Activated CD4-positive, alpha-beta memory T cell treated with anti-CD3 and anti-CD28 coated beads, Interleukin-2, amount 10 ng/mL, durations not matched to agents 7 days and 5 days (primary cell): ENCODE results near the gene WFDC1. TPM values are rescaled to one million over a fixed set of nuclear protein-coding genes. Genes with fewer than 3 reads are reported as not detected.

Experiments
- CTCF ChIA-PET: fragments of 350-600 bp; sonication (Branson Sonifier 250); formaldehyde crosslinking; loops from one replicate; lab custom pipeline; 2021; ENCODE audit warnings: antibody characterized with exemption, inconsistent platforms; lab: Charles Lee
- POLR2A ChIA-PET: fragments of 350-600 bp; sonication (Branson Sonifier 250); formaldehyde crosslinking; loops from one replicate; lab custom pipeline; 2021; ENCODE audit warnings: antibody characterized with exemption; lab: Charles Lee
- DNase-seq: peaks from one replicate; pipeline ENCODE4 v3.0.0-alpha.2; 2020
- H3K27ac Mint-ChIP-seq: one replicate; pipeline ENCODE4 v1.8.0; 2021; ENCODE audit warnings: mild to moderate bottlenecking, mixed read lengths
- H3K27me3 Mint-ChIP-seq: one replicate; pipeline ENCODE4 v1.8.0; 2021; ENCODE audit warnings: mixed read lengths
- H3K36me3 Mint-ChIP-seq: one replicate; pipeline ENCODE4 v1.8.0; 2021; ENCODE audit warnings: low read depth, mixed read lengths
- H3K4me1 Mint-ChIP-seq: one replicate; pipeline ENCODE4 v1.8.0; 2021; ENCODE audit warnings: mixed read lengths
- H3K4me3 Mint-ChIP-seq: one replicate; pipeline ENCODE4 v1.8.0; 2021; ENCODE audit warnings: mild to moderate bottlenecking, mixed read lengths
- H3K9me3 Mint-ChIP-seq: one replicate; pipeline ENCODE4 v1.8.0; 2021; ENCODE audit warnings: mixed read lengths
- total RNA-seq, 2 experiments: library from RNA; stranded (reverse); gene quantifications; one replicate each; pipeline ENCODE4 v1.2.3, GENCODE V29; 2021

The WFDC1 gene
- total RNA-seq, 2 experiments from 2014 or later, result not detected

DNA sequence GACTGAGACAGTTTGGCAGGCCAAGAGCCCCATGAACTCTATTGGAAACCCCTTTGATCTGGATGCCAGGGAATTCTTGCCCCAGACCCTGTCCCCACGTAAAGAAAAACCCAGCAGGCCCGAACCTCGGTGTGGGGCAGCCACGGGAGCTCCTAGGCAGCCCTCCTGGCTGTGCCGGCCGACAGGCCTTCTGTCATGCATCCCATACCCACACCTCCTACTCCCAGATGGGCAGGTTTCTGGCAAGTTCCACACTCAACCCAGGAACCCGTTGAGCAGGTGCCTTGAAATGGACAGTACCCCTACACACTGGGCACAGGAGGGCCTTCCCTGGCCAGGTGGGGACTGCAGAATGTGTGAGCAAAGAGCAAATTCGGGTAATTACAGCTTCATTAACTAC is 50.1 kb downstream of the WFDC1 start:
- POLR2A ChIA-PET, result no interaction called here
- no peaks in the 10 kb centered on the region for H3K36me3 Mint-ChIP-seq
- CTCF ChIA-PET, result no interaction called here

DNA sequence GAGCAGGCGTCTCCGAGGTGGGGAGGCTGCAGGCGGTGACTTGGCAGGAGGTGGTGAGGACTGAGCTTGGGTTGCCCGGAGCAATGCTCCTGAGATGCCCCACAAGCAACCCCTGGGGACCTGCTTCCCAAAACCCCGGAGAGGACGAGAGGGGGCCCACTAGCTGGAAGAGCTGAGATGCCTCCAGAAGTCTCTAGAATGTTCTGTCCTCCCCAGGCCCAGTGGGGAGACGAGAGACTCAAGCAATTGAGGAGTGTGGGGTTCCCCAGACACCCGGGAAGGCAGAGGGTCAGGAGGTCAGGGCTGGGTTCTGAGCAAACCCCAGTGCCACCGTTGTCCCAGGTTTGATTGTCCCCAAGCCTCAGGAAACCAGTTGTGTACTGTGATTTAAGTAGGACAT is 52.5 kb downstream of the WFDC1 start:
- Mint-ChIP-seq H3K27me3 (peaks cover 6% of the 10 kb centered on the region), H3K9me3 (no peaks in the 10 kb centered on the region), H3K4me3 (no peak overlapping the region), H3K27ac (no peak overlapping the region), H3K36me3 (no peaks in the 10 kb centered on the region), H3K4me1 (no peaks in the 10 kb centered on the region)
- CTCF ChIA-PET, result no interaction called here
- no peak for DNase-seq
- POLR2A ChIA-PET, result no interaction called here

More for the DNA sequence above, 50.1 kb downstream of the WFDC1 start:
- no peak overlapping the region for H3K27ac Mint-ChIP-seq
- H3K9me3 Mint-ChIP-seq, result no peaks in the 10 kb centered on the region
- H3K27me3 Mint-ChIP-seq, result peaks cover 6% of the 10 kb centered on the region
- H3K4me3 Mint-ChIP-seq, result no peak overlapping the region
- no peak for DNase-seq
- H3K4me1 Mint-ChIP-seq, result no peaks in the 10 kb centered on the region

DNA sequence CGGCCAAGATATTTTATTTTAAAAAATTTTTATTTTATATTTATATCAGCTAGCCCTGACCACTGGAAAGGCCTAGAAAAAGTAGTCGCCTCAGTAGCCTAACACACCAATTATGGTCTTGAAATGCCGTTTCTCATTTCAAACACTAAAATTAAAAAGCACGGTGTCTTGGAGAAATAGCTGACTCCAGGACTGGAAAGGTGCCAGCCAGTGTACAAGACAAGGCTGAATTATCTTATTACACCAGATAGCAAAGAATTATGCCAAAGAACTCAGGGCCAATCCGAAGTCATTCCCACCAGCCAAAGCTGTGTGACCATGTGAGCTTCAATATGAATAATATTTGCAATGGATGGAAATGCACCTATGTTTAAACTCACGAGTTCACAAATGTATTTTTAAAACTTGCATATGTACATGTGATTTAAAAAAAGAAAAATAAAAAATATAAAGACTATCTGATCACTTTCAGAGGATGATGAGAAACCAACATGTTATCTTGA is 53.8 kb downstream of the WFDC1 start:
- CTCF ChIA-PET, result no interaction called here
- Mint-ChIP-seq H3K36me3 (no peaks in the 10 kb centered on the region), H3K27me3 (peaks cover 6% of the 10 kb centered on the region), H3K4me3 (no peak overlapping the region), H3K9me3 (no peaks in the 10 kb centered on the region), H3K27ac (no peak overlapping the region), H3K4me1 (no peaks in the 10 kb centered on the region)
- DNase-seq, result no peak
- POLR2A ChIA-PET, result no interaction called here

DNA sequence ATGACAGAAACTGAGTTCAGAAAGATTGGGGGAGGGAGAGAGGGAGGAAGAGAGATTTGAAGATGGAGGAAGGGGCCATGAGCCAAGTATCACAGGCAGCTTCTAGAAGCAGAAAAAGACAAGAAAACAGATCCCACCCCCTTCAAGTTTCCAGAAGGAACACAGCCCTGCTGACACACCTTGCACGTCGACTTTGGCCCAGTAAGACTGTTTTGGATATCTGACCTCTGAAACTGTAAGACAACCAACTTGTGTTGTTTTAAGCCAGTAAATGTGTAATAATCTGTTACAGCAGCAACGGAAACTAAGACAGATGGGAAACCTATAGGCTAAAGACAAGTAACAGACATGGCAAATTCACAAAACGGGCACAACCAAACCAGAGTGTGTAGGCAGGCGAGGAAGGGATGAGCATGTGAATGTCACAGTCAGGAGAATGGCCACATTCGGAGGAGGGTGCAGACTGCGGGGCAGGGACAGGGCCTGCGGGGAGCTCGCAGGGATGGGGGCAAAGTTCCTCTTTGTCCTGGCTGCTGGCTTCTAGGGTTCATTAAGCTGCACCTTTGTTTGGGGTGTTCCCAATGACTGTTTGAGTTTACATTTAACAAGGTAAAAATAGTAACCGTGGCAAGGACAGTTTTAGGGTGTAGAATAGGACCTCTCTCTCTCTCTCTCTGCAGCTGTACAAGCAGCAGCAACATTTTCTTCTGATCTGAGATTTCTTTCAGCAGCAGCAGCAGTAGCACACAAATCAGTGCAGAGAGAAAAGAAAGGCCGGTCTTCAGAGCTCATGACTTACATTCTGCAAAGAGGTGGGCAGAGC is 55.4 kb downstream of the WFDC1 start:
- Mint-ChIP-seq H3K36me3 (no peaks in the 10 kb centered on the region), H3K4me1 (no peaks in the 10 kb centered on the region), H3K27ac (no peak overlapping the region), H3K27me3 (peaks cover 6% of the 10 kb centered on the region), H3K4me3 (no peak overlapping the region), H3K9me3 (no peaks in the 10 kb centered on the region)
- no peak for DNase-seq
- CTCF ChIA-PET, result no interaction called here
- POLR2A ChIA-PET, result no interaction called here

DNA sequence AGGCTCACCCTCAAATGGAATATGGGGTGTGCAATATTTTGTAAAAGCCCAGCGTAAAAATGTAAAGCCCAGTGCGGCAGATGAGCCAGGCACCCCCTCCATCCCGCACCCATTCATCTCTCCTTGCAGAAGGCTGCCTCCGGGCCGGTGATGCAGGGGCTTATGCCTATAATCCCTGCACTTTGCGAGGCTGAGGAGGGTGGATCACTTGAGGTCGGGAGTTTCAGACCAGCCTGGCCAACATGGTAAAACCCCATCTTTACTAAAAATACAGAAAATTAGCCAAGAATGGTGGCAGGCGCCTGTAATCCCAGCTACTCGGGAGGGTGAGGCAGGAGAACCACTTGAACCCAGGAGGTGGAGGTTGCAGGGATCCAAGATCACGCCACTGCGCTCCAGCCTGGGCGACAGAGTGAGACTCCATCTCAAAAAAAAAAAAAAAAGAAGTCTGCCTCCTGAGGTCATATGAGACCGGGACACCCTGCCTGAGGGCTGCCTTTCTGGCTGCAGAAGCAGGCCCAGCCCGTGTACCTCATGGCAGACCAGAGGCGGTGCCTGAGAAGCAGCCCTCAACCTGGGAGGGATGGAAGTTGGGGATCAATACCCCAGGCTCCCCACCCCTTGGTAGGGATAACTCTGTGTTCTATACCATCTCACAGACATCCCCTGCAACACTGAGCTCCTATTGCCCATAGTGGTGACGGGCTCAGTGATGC is 56.2 kb downstream of the WFDC1 start:
- no peak for DNase-seq
- no peak overlapping the region for H3K27ac Mint-ChIP-seq
- CTCF ChIA-PET, result no interaction called here

DNA sequence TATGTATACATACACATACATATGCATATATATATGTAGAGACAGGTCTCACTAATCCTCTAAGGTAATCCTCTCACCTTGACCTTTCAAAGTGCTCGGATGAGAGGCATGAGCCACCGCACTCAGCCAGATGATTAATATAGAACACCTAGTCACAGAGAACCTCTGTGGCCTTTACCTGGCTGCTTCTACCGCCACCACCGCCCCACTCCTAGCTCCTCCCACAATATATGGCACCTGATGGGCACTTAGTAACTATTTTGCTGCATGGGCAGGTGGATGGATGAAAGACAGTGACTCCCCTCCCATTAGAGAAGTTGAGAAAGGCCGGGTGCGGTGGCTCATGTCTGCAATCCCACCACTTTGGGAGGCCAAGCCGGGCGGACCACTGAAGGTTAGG is 57.0 kb downstream of the WFDC1 start:
- H3K4me3 Mint-ChIP-seq, result no peak overlapping the region
- no peaks in the 10 kb centered on the region for H3K4me1 Mint-ChIP-seq
- no peaks in the 10 kb centered on the region for H3K9me3 Mint-ChIP-seq
- no peak for DNase-seq
- CTCF ChIA-PET, result no interaction called here
- peaks cover 5% of the 10 kb centered on the region for H3K27me3 Mint-ChIP-seq
- H3K36me3 Mint-ChIP-seq, result no peaks in the 10 kb centered on the region
- POLR2A ChIA-PET, result no interaction called here
- no peak overlapping the region for H3K27ac Mint-ChIP-seq

More for the DNA sequence above, 56.2 kb downstream of the WFDC1 start:
- no peaks in the 10 kb centered on the region for H3K4me1 Mint-ChIP-seq
- H3K36me3 Mint-ChIP-seq, result no peaks in the 10 kb centered on the region
- POLR2A ChIA-PET, result no interaction called here
- H3K27me3 Mint-ChIP-seq, result peaks cover 6% of the 10 kb centered on the region
- no peaks in the 10 kb centered on the region for H3K9me3 Mint-ChIP-seq
- H3K4me3 Mint-ChIP-seq, result no peak overlapping the region

DNA sequence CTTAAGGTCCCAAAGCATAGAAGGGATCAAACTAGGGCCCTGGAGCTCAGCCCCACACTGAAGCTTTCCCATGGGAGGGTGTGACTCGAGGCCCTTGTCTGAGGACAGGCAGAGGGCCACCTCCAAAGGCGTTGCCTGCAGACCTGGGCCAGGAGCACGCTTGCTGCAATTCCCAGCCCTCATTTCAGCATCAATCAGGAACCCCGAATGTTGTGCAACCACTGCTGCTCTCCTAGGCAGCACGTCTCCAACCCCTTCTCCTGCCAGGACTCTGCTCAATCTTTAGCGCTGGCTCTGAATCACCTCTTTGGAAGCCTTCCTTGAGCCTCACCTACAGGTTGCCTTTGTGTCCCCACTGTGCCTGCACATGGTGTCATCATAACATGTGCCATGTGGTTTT is 59.6 kb downstream of the WFDC1 start:
- DNase-seq, result no peak
- Mint-ChIP-seq H3K4me3 (no peak overlapping the region), H3K27ac (no peak overlapping the region), H3K9me3 (no peaks in the 10 kb centered on the region), H3K27me3 (peaks cover 9% of the 10 kb centered on the region), H3K4me1 (peaks cover 17% of the 10 kb centered on the region), H3K36me3 (no peaks in the 10 kb centered on the region)
- ChIA-PET CTCF (no interaction called here), POLR2A (no interaction called here)

DNA sequence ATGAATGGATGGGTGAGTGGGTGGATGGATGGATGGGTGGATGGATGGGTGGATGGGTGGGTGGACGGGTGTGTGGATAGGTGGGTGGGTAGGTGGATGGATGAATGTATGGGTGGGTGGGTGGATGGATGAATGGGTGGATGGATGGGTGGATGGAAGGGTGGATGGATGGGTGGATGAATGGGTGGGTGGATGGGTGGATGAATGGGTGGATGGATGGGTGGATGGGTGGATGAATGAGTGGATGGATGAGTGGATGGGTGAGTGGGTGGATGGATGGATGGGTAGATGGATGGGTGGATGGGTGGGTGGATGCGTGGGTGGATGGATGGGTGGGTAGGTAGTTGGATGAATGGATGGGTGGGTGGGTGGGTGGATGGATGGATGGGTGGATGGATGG is 60.5 kb downstream of the WFDC1 start:
- DNase-seq, result no peak
- H3K27me3 Mint-ChIP-seq, result peaks cover 9% of the 10 kb centered on the region
- H3K4me1 Mint-ChIP-seq, result peaks cover 25% of the 10 kb centered on the region
- POLR2A ChIA-PET, result no interaction called here
- H3K27ac Mint-ChIP-seq, result no peak overlapping the region
- no peak overlapping the region for H3K4me3 Mint-ChIP-seq
- CTCF ChIA-PET, result no interaction called here
- H3K9me3 Mint-ChIP-seq, result no peaks in the 10 kb centered on the region
- no peaks in the 10 kb centered on the region for H3K36me3 Mint-ChIP-seq

DNA sequence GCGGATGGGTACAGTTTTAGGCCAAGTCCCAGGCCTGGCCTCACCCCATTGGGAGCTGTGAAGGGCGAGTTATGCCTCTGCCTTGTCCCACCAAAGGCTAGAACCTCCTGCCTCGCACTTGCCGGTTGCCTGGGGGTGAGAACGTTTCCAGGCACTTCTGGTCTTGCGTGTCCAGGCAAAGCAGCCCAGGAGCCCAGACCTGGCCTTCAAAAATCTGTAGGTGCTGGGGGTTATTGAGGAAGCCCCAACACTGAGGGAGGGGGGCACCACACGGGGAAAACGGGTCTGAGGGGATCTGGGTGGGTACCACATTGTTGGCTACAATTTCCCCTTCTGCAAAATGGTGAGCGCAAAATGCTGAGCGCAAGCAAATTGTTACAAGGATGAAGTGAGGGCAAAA is 61.5 kb downstream of the WFDC1 start:
- CTCF ChIA-PET, result no interaction called here
- peaks cover 9% of the 10 kb centered on the region for H3K27me3 Mint-ChIP-seq
- H3K4me3 Mint-ChIP-seq, result no peak overlapping the region
- no peaks in the 10 kb centered on the region for H3K36me3 Mint-ChIP-seq
- DNase-seq, result no peak
- POLR2A ChIA-PET, result no interaction called here
- no peak overlapping the region for H3K27ac Mint-ChIP-seq
- no peaks in the 10 kb centered on the region for H3K9me3 Mint-ChIP-seq
- H3K4me1 Mint-ChIP-seq, result peaks cover 35% of the 10 kb centered on the region

DNA sequence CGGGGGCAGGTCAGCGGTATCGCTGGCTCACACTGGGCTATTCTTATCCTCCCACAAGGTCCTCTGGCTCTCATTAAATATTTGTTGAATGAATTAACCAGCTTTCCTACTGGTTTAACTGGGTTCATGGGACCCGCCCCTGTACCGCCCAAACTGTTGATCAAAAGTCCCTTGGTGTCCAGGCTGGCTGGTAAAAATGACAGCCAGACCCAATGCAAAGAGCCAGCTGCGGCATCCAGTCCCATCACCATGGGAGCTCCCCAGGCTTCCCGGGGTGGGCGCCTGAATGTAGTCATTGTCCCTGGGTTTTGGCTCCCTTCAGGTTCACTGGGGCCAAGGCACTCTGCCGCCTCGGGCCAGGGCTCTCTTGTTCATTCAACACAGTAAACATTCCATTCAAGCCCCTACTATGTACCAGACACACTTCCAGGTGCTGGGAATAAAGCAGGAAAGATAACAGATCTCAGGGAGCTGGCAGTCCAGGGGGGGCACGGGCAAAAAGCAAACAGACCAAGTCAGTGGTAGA is 62.0 kb downstream of the WFDC1 start:
- Mint-ChIP-seq H3K4me1 (peaks cover 36% of the 10 kb centered on the region), H3K4me3 (no peak overlapping the region), H3K27me3 (peaks cover 9% of the 10 kb centered on the region), H3K27ac (no peak overlapping the region), H3K36me3 (no peaks in the 10 kb centered on the region), H3K9me3 (no peaks in the 10 kb centered on the region)
- CTCF ChIA-PET, result no interaction called here
- DNase-seq, result no peak
- POLR2A ChIA-PET, result no interaction called here

DNA sequence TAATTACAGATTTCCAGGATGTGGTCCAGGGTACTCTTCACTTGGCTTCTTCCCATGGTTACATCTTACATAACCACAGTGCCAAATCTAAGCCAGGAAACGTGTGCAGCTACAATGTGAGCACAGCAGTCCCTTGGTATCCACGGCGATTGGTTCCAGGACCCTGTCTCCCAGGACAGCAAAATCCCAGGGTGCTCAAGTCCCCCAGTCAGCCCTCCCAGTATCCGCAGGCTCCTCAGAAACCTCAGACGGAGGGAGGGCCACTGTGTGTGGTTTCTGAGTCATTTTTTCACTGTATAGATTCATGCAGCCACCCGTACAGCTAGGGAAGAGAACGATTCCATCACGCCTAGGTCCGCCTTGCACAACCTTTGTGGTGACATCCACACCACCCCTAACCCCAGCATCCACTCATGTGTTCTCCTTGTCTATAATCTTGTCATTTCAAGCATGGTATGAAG is 62.5 kb downstream of the WFDC1 start:
- CTCF ChIA-PET, result no interaction called here
- no peaks in the 10 kb centered on the region for H3K9me3 Mint-ChIP-seq
- peak; percentile 50 for DNase-seq

DNA sequence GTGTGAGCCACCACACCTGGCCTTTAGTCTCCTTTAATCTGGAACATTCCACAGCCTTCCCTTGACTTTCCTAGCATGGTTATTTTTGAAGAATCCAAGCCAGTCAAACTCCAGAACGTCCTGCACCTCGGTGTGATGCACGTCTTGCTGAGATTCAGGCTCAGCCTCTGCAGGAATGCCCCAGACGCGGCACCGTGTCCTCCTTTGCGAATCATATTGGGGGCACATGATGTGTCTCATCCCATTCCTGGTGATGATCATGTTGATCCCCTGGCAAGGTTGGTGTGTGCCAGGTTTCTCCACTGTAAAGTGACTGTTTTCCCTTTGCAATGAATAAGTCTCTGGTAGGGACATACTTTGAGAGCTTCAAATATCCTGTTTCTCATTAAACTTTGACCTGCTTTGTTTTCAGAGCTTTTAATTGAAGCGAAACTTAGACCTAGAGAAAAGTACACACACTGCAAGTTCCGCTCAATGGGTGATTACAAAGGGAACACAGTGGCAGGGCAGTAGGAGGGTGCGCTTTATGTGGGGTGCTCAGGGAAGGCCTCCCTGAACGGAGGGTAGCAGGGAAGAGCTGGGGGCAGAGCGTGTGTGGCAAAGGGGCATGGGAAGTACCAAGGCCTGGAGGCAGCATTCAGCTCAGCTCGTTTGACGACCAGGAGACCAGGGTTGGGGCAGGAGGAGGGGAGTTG is 64.1 kb downstream of the WFDC1 start:
- ChIA-PET CTCF (no interaction called here), POLR2A (no interaction called here)
- peaks cover 36% of the 10 kb centered on the region for H3K4me1 Mint-ChIP-seq
- H3K4me3 Mint-ChIP-seq, result no peak overlapping the region
- H3K27ac Mint-ChIP-seq, result no peak overlapping the region
- H3K36me3 Mint-ChIP-seq, result no peaks in the 10 kb centered on the region
- H3K9me3 Mint-ChIP-seq, result no peaks in the 10 kb centered on the region
- H3K27me3 Mint-ChIP-seq, result peaks cover 9% of the 10 kb centered on the region
- DNase-seq, result no peak

More for the DNA sequence above, 62.5 kb downstream of the WFDC1 start:
- POLR2A ChIA-PET, result no interaction called here
- Mint-ChIP-seq H3K27me3 (peaks cover 9% of the 10 kb centered on the region), H3K4me1 (peaks cover 36% of the 10 kb centered on the region), H3K4me3 (no peak overlapping the region), H3K36me3 (no peaks in the 10 kb centered on the region), H3K27ac (no peak overlapping the region)

DNA sequence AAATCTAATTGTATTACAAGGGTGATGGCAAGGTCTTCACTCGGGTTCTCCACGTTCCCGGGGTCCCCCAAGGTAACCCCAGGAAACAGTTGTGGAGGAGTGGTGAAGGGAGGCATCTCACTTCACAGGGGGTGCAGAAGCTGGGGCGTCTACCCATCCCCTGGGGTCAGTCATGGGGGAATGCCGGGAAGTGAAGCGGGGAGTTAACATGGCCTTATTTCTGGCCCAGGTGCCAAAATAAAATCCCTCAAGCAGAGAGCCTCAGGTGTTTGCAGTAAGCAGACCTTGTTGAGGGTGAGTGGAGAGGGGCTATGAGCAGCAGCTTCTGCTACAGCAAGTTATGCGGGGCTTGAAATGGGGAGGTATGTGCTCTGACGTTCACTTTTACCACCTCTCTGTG is 64.6 kb downstream of the WFDC1 start:
- Mint-ChIP-seq H3K4me1 (peaks cover 36% of the 10 kb centered on the region), H3K27ac (no peak overlapping the region), H3K4me3 (no peak overlapping the region), H3K36me3 (no peaks in the 10 kb centered on the region), H3K27me3 (peaks cover 10% of the 10 kb centered on the region), H3K9me3 (no peaks in the 10 kb centered on the region)
- ChIA-PET POLR2A (no interaction called here), CTCF (no interaction called here)
- no peak for DNase-seq
